Neural cell (in vitro differentiated cells): Measurements from ENCODE around the gene FOXK1. TPM values are rescaled to one million over a fixed set of nuclear protein-coding genes. Genes with fewer than 3 reads are reported as not detected.

Source experiments
- H2AFZ ChIP-seq: fragments of 200-600, 300-800 bp; sonication (generic), shearing (Covaris generic); 2 replicates; pipeline ENCODE4 v1.6.0; 2014; ENCODE audit warnings: low read depth, mild to moderate bottlenecking, antibody characterized with exemption, low read length, moderate library complexity
- H3F3A ChIP-seq: fragments of 200-600 bp; shearing (Covaris generic); 2 replicates; pipeline ENCODE4 v1.6.1; 2016; ENCODE audit warnings: mild to moderate bottlenecking, moderate library complexity, mixed read lengths, antibody characterized with exemption, low read length; ENCODE audit not compliant: insufficient read depth, poor library complexity, severe bottlenecking
- H3K27ac ChIP-seq: fragments of 200-600, 300-800 bp; sonication (generic), shearing (Covaris generic); 2 replicates; pipeline ENCODE4 v1.5.1; 2014; ENCODE audit warnings: mild to moderate bottlenecking, low read length, moderate library complexity
- H3K27me3 ChIP-seq: fragments of 300-800, 200-600 bp; sonication (generic), shearing (Covaris generic); 2 replicates; pipeline ENCODE4 v1.6.0; 2014; ENCODE audit warnings: mild to moderate bottlenecking, low read depth, low read length, moderate library complexity; ENCODE audit not compliant: insufficient read depth
- H3K36me3 ChIP-seq: fragments of 300-800, 200-600 bp; sonication (generic), shearing (Covaris generic); 2 replicates; pipeline ENCODE4 v1.5.1; 2014; ENCODE audit warnings: mild to moderate bottlenecking, antibody characterized with exemption, low read length, moderate library complexity; ENCODE audit not compliant: insufficient read depth
- H3K4me2 ChIP-seq: fragments of 300-800, 200-600 bp; sonication (generic), shearing (Covaris generic); 2 replicates; pipeline ENCODE4 v1.6.0; 2014; ENCODE audit warnings: mild to moderate bottlenecking, low read length
- H3K4me3 ChIP-seq: fragments of 300-800, 200-600 bp; sonication (generic), shearing (Covaris generic); 2 replicates; pipeline ENCODE4 v1.5.1; 2014; ENCODE audit warnings: mild to moderate bottlenecking, low read length, moderate library complexity
- H3K79me2 ChIP-seq: fragments of 200-600 bp; shearing (Covaris generic); replicated peaks from 2 replicates; pipeline ENCODE4 v1.6.0; 2014; ENCODE audit warnings: mild to moderate bottlenecking, low read length, moderate library complexity; ENCODE audit not compliant: insufficient read depth
- H3K9ac ChIP-seq: fragments of 300-800, 200-600 bp; sonication (generic), shearing (Covaris generic); 2 replicates; pipeline ENCODE4 v1.6.1; 2016; ENCODE audit warnings: mild to moderate bottlenecking, low read length, mixed read lengths
- H3K9me2 ChIP-seq: fragments of 200-600 bp; shearing (Covaris generic); 2 replicates; pipeline ENCODE4 v1.6.1; 2016; ENCODE audit warnings: mild to moderate bottlenecking, low read length, mixed read lengths; ENCODE audit not compliant: insufficient read depth
- H3K9me3 ChIP-seq: fragments of 200-600, 300-800 bp; sonication (generic), shearing (Covaris generic); 2 replicates; pipeline ENCODE4 v1.6.1; 2016; ENCODE audit warnings: mild to moderate bottlenecking, mixed run types, low read length, moderate library complexity, mixed read lengths
- H4K20me1 ChIP-seq: fragments of 200-600 bp; shearing (Covaris generic); 2 replicates; pipeline ENCODE4 v1.6.1; 2016; ENCODE audit warnings: mild to moderate bottlenecking, mixed run types; ENCODE audit not compliant: insufficient read depth
- CTCF ChIP-seq: fragments of 450-650 bp; IDR thresholded peaks from 2 replicates; pipeline ENCODE4 v1.5.1; 2014; ENCODE audit warnings: antibody characterized with exemption, mild to moderate bottlenecking, moderate library complexity; ENCODE audit not compliant: poor library complexity, severe bottlenecking
- EP300 ChIP-seq: fragments of 450-650 bp; conservative IDR thresholded peaks from 2 replicates; pipeline ENCODE4 v1.6.1; 2014; ENCODE audit warnings: antibody characterized with exemption, mild to moderate bottlenecking, moderate library complexity; ENCODE audit not compliant: poor library complexity, severe bottlenecking
- EZH2 ChIP-seq: fragments of 200-600, 300-800 bp; shearing (Covaris generic), sonication (generic); IDR thresholded peaks from 2 replicates; pipeline ENCODE4 v1.6.1; 2014; ENCODE audit warnings: antibody characterized with exemption, low read length, borderline replicate concordance, mild to moderate bottlenecking; ENCODE audit not compliant: insufficient read depth, poor library complexity, severe bottlenecking
- MXI1 ChIP-seq: fragments of 450-650 bp; conservative IDR thresholded peaks from 2 replicates; pipeline ENCODE4 v1.6.1; 2014; ENCODE audit warnings: antibody characterized with exemption, mild to moderate bottlenecking; ENCODE audit not compliant: poor library complexity, severe bottlenecking
- POLR2AphosphoS5 ChIP-seq: IDR thresholded peaks from 2 replicates; pipeline ENCODE4 v1.6.1; 2012
- RAD21 ChIP-seq: fragments of 450-650 bp; conservative IDR thresholded peaks from 2 replicates; pipeline ENCODE4 v1.6.1; 2014; ENCODE audit warnings: antibody characterized with exemption, mild to moderate bottlenecking, moderate library complexity
- REST ChIP-seq: IDR thresholded peaks from 2 replicates; pipeline ENCODE4 v1.6.1; 2012; ENCODE audit warnings: borderline replicate concordance
- SMC3 ChIP-seq: fragments of 450-650 bp; conservative IDR thresholded peaks from 2 replicates; pipeline ENCODE4 v1.6.1; 2014; ENCODE audit warnings: antibody characterized with exemption, mild to moderate bottlenecking, moderate library complexity; ENCODE audit not compliant: poor library complexity
- TAF1 ChIP-seq: IDR thresholded peaks from 2 replicates; pipeline ENCODE4 v1.6.1; 2012; ENCODE audit warnings: low read depth
- polyA plus RNA-seq: library from polyadenylated mRNA; depleted of rRNA; stranded (reverse); fragments of >200 nt; gene quantifications from 2 replicates; pipeline ENCODE4 v1.2.3, GENCODE V29; 2014

Gene FOXK1
- polyA plus RNA-seq, 1 donor from 2014 or later, result 7.4 TPM

- no peaks in the 10 kb centered on the region for H3K36me3 ChIP-seq
- peaks cover 21% of the 10 kb centered on the region for H3K79me2 ChIP-seq
- no peak overlapping the region for H3K27ac ChIP-seq
- H2AFZ ChIP-seq, result no peak overlapping the region
- no peaks in the 10 kb centered on the region for H3K9me3 ChIP-seq
- no peak overlapping the region for H3K9ac ChIP-seq
- H3K4me2 ChIP-seq, result no peak overlapping the region
- H3K4me3 ChIP-seq, result no peak overlapping the region
- TF ChIP-seq REST, result no peak
- no peak for TF ChIP-seq CTCF
- TF ChIP-seq SMC3, result no peak
- no peak for TF ChIP-seq TAF1
- TF ChIP-seq EZH2, result no peak
- TF ChIP-seq MXI1, result no peak
- H3K9me2 ChIP-seq, result no peaks in the 10 kb centered on the region
- no peaks in the 10 kb centered on the region for H3F3A ChIP-seq
- H4K20me1 ChIP-seq, result no peaks in the 10 kb centered on the region
- no peaks in the 10 kb centered on the region for H3K27me3 ChIP-seq
Observed at GRCh38 chr7:4779118-4779517, 97.0 kb downstream of the FOXK1 start.

- TF ChIP-seq EP300 (no peak), RAD21 (no peak), TAF1 (no peak), SMC3 (no peak), EZH2 (no peak), POLR2AphosphoS5 (no peak)
- H3K4me3 ChIP-seq, result no peak overlapping the region
- H3K79me2 ChIP-seq, result peaks cover 14% of the 10 kb centered on the region
- H3K9me2 ChIP-seq, result no peaks in the 10 kb centered on the region
- H3K9me3 ChIP-seq, result no peaks in the 10 kb centered on the region
- no peaks in the 10 kb centered on the region for H3K36me3 ChIP-seq
- no peaks in the 10 kb centered on the region for H4K20me1 ChIP-seq
- H3K4me2 ChIP-seq, result no peak overlapping the region
- no peak overlapping the region for H3K27ac ChIP-seq
- no peaks in the 10 kb centered on the region for H3F3A ChIP-seq
- no peak overlapping the region for H3K9ac ChIP-seq
- no peak overlapping the region for H2AFZ ChIP-seq
- H3K27me3 ChIP-seq, result no peaks in the 10 kb centered on the region
Observed at GRCh38 chr7:4781366-4782069, 99.4 kb downstream of the FOXK1 start.
